GM19239 (cell line): ENCODE results near the gene RABL6.
"Not testable (repeated sequence)": the region's sequence is repeated elsewhere in the genome, so short reads cannot be mapped to it uniquely, and the experiment has no call there.

Source experiments
- DNase-seq: peaks from one replicate; pipeline ENCODE4 v3.0.0; 2011; ENCODE audit warnings: low spot score; ENCODE audit not compliant: insufficient read length
- FAIRE-seq: peaks from 2 replicates; lab custom pipeline; 2011; peaks lifted over from hg19 to GRCh38; lab: Jason Lieb, UNC

The RABL6 gene

DNA sequence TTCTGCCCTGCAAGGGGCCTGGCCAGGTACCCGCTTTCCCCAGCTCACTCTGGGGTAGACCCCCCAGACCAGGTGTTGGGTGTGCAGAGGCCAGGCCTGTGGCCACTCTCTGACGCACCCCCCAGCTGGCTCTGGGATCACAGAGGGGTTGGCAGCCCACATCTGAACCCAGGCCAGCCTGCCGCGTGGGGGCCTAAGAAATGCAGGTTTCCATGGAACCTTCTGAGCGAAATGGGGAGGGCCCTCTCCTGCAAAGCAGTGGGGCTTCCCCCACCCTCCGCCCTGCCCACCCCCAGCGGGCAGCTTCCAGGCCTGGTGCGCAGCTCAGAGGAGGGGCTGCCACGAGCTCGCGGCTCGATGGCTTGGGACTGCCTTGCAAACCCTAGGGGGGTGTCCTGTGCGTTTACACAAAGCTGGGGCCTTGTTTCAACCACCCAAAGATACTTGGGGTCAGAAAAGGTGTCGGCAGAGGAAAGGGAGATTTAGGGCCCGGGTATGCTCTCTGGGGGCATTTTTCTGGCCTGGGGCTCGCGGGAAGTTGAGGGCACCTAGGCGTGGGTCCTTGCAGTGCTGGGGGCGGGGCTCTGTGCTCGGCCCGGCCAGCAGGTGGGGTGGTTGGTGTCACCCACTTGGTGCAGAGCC lies 35.5 kb downstream of the RABL6 start:
- DNase-seq = not testable (repeated sequence)
- peak; percentile 4 for FAIRE-seq

DNA sequence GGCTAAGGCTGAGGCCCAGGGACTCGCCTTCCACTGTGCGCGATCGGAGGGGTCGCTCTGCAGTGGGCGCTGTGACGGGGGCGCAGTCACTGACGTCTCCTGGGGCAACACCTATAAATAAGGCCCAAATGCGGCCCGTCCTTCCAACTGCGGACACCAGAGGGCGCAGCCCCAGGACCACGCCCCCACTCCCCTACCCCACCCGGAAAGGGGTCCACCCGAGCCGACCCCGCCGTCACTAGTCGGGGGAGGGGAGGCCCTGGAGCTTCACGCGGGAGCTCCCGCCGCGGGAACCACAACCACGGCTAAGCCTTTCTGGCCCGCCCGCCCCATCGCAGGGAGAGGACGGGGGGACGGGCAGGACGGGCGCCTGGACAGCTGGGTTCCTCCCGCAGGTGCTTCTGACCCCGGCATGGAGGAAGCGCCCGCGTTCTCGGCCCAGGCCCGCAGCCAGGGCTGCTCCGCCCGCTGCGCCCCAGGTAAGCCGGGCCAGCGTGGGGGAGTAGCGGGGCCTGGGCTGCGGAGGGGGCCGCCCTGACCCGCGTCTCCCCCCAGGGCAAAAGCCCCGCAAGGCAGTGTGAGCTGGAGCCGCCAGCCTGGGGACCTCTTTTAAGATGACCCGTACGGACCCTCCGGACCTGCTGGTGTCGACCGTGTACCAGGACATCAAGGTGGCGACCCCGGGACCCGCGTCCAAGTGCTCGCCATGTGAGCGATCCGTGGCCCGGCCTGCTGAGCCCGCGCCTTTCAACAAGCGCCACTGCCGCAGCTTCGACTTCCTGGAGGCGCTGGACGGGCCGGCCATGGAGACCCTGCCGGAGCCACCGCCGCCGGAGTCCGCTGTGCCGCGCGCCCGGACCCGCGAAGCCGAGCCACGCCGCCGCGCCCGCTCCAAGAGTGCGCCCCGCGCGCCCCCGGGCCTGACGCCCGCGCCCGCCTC lies 36.3 kb downstream of the RABL6 start:
- FAIRE-seq, DNase-seq: not testable (repeated sequence)

DNA sequence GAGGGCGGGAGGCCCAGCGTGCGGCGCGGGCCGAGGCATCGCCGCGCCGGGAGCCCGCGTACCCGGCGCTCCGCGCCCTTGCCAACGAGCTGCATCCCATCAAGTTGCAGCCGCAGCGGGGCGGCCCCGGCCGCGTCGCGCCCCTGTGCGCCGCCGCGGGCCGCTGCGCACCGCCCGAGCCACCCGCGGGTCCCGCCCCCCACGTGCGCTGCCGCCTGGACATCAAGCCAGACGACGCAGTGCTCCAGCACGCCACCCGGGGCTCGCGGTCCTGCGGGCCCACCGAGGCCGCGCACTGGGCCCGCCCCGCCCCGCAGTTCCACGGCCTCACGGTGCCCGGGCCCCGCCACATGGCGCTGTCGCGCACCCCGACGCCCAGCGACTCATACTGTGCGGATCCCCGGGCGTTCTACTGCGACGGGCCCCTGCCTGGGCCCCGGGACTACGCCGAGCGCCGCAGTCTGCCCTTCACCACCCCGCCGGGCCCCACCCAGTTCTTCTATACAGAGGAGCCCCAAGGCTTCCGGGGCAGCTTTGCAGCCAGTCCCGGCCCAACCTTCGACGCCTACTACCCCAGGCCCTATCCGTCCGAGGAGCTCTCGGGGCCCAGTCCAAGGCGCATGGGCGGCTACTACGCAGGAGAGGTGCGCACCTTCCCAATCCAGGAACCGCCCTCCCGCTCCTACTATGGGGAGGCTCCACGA lies 37.2 kb downstream of the RABL6 start:
- DNase-seq = no peak
- no peak for FAIRE-seq

- FAIRE-seq (no peak), DNase-seq (no peak)
These were observed 37.9 kb downstream of the RABL6 start for GRCh38 chr9:136845465-136846260.

DNA sequence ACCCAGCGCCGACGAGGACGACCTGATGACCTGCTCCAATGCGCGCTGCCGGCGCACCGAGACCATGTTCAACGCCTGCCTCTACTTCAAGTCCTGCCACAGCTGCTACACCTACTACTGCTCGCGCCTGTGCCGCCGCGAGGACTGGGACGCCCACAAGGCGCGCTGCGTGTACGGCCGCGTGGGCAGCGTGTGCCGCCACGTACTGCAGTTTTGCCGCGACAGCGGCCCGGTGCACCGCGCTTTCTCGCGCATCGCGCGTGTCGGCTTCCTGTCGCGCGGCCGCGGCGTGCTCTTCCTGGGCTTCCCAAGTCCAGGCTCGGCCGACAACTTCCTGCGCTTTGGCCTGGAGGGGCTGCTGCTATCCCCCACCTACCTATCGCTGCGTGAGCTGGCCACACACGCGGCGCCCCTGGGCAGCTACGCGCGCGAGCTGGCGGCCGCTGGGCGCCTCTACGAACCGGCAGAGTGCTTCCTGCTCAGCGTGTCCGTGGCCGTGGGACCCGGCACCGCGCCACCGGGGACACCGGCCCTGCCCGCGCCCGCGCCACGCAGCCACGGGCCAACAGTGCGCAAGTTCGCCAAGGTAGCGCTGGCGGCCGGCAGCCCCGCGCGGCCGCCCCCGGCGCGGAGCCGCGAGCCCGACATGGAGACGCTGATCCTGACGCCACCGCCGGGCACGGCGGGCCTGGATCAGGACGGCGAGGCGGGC lies 38.8 kb downstream of the RABL6 start:
- DNase-seq (no peak), FAIRE-seq (no peak)

GRCh38 chr9:136847088-136847825 lies 39.5 kb downstream of the RABL6 start:
- FAIRE-seq (no peak), DNase-seq (no peak)

DNA sequence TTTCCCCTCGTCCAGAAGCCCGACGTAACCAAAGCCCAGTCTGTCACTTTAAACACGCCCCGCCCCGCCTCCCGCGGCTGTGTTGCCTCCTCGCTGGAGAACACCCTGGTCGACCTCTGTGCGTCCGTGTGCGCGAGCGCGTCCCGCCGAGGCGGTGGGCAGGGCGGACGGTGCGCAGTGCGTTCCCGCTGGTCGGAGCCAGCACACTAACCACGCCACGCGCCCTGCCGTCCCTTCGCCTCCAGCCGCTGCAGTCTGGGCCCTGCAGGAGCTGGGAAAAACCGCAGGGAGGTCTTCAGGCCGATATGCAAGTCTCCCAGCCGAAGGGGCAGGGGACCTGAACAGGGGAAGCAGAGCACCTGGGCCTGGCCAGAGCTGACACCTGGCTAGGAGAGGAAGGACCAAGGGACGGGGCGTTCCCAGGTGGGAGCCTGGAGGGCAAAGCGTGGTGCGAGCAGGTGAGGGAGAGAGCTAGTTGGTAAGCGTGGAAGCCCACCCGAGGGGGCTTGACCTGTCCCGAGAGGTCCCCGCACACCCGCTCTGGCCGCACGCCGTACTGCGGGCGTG lies 40.2 kb downstream of the RABL6 start:
- peak; percentile 91 for FAIRE-seq
- DNase-seq = peak; percentile 91

GRCh38 chr9:136848393-136849037 lies 40.8 kb downstream of the RABL6 start:
- FAIRE-seq = no peak
- DNase-seq = peak; percentile 57

GRCh38 chr9:136849038-136849959 lies 41.6 kb downstream of the RABL6 start, which contains the start of gene PHPT1:
Gene PHPT1, plus strand, starts transcription at chr9:136849409. Its CDS starts 22 bp downstream, at chr9:136849431.
- FAIRE-seq (peak; percentile 100), DNase-seq (peak; percentile 99)

DNA sequence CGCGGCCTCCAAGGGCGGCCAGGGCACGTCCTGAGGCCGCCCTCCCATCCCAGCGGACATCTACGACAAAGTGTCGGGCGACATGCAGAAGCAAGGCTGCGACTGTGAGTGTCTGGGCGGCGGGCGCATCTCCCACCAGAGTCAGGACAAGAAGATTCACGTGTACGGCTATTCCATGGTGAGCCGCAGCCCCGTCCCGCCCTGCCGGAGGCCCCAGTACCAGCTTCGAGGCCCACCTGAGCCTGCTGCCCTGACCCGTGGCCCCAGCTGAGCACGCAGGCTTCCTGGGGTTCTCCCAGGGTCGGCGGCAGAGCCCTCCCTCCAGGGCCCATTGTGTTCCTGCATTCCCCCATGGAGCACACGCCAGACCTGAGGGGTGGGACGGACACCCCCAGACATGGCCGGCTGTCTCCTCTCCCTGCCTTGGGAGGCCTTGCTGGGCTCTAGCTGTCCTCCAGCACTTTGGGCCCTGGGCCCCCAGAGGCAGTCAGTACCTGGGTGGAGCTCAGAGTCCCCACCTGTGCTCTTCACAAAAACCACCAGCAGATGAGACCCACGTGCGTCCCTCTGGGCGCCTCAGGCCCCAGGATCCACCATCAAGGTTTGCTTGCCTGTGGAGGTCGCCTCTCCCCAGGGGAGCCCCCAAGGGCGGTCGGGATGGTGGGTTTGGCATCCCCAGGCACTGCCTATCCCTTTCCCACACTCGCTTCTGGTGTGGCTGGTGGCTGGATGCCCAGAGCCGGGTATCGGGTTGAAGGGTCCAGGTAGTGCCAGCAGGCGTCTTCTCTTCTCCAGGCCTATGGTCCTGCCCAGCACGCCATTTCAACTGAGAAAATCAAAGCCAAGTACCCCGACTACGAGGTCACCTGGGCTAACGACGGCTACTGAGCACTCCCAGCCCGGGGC lies 42.5 kb downstream of the RABL6 start:
- FAIRE-seq (no peak), DNase-seq (no peak)

GRCh38 chr9:136850866-136851775 lies 43.4 kb downstream of the RABL6 start:
- DNase-seq (no peak), FAIRE-seq (no peak)

- DNase-seq = no peak
- FAIRE-seq = no peak
These were observed 44.4 kb downstream of the RABL6 start, which contains the start of gene MAMDC4 for GRCh38 chr9:136851941-136852663. Gene MAMDC4, plus strand, starts transcription at chr9:136852346. Its CDS starts 71 bp downstream, at chr9:136852417.

- FAIRE-seq = no peak
- DNase-seq = no peak
These were observed 45.2 kb downstream of the RABL6 start for GRCh38 chr9:136852664-136853595.
